Measurements from ENCODE around the gene YEATS2.

GRCh38 chr3:183792976-183793375 lies 95.4 kb downstream of the YEATS2 start:
- no peak for TF ChIP-seq POLR2A (IDR thresholded peaks at IDR 0.05)
- TF ChIP-seq CTCF (IDR thresholded peaks at IDR 0.05): no peak

Data from lower leg skin (tissue), 3 donors.